ENCODE data around the gene COL18A1.
"Not testable (repeated sequence)": the region's sequence is repeated elsewhere in the genome, so short reads cannot be mapped to it uniquely, and the experiment has no call there.

The COL18A1 gene

DNA sequence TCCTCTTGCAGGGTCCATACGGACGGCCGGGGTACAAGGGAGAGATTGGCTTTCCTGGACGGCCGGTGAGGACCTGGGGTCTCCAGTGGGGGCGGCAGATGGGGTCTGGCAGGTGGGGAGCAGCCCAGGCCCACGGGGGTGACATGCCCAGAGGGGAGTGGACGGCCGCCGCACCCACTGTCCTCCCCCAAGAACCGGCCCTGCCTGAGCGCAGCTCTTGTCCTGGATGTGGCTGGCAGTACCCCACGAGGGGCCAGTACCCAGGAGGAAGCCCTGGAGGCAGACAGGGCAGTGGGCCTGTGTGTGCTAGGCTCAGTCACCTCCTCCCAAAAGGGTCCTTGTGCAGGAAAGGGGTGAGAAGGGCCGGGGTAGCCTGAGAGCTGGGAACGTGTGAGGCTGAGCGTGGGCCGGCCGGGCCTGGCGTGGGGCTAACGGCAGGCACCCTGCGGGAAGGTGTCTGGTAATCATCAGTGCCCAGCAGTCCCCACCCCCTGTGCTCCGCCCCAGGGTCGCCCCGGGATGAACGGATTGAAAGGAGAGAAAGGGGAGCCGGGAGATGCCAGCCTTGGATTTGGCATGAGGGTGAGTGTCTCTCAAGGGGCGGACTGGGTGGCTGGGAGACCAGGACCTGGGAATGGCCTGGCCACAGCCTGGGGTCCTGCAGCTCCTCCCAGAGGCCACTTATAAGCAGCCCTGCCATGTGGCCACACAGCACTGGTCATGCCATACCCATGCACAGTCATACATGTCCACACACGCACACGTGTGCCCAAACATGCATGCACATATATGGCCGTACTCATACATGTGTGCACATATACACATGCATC, 90.1 kb downstream of the COL18A1 start:
- DNase-seq (ENCODE audit: low read depth in 2 of 2) = no peak

GRCh38 chr21:45496151-45496967, 91.4 kb downstream of the COL18A1 start:
- DNase-seq (ENCODE audit: low read depth in 2 of 2) = no peak

- no peak for DNase-seq (ENCODE audit: low read depth in 2 of 2)
Measured at GRCh38 chr21:45496968-45497845, 92.2 kb downstream of the COL18A1 start.

GRCh38 chr21:45497846-45498645, 93.1 kb downstream of the COL18A1 start:
- no peak for DNase-seq (ENCODE audit: low read depth in 2 of 2)

DNA sequence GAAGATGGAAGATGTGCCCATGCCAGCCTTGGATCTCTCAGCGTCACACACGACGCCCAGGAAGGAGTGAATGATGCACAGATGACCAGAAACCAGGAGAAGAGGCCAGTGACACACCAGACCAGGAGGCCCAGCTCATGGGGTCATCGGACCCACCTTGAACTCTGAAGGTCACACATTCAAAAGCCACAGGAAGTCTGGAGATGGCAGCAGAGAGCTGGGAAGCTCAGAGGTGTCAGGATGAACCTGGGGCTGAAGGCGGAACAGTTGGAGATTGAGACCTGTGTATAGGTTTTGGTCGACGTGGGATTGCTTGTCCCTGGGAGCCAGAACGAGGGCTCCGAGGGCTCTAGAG, 93.7 kb downstream of the COL18A1 start:
- no peak for DNase-seq (ENCODE audit: low read depth in 2 of 2)

DNA sequence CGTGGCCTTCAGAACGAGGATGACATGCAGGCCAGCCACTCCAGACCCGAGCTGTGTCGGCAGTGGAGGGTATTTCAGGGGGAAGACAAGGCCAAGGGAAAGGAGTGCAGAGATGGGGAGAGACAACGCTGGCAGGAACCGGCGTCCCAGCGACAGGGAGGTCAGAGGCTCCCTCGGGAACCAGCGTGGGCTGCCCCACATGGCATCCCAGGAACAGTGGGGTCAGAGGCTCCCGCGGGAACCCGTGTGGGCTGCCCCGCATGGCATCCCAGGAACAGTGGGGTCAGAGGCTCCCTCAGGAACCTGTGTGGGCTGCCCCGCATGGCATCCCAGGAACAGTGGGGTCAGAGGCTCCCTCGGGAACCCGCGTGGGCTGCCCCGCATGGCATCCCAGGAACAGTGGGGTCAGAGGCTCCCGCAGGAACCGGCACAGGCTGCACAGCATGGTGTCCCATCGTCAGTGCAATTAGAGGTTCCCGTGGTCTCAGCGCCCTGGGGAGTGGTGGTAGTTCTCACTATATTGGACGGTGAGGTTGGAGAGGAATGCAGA, 94.3 kb downstream of the COL18A1 start:
- DNase-seq (ENCODE audit: low read depth in 2 of 2) = no peak

GRCh38 chr21:45499970-45500577, 95.1 kb downstream of the COL18A1 start:
- no peak for DNase-seq (ENCODE audit: low read depth in 2 of 2)

DNA sequence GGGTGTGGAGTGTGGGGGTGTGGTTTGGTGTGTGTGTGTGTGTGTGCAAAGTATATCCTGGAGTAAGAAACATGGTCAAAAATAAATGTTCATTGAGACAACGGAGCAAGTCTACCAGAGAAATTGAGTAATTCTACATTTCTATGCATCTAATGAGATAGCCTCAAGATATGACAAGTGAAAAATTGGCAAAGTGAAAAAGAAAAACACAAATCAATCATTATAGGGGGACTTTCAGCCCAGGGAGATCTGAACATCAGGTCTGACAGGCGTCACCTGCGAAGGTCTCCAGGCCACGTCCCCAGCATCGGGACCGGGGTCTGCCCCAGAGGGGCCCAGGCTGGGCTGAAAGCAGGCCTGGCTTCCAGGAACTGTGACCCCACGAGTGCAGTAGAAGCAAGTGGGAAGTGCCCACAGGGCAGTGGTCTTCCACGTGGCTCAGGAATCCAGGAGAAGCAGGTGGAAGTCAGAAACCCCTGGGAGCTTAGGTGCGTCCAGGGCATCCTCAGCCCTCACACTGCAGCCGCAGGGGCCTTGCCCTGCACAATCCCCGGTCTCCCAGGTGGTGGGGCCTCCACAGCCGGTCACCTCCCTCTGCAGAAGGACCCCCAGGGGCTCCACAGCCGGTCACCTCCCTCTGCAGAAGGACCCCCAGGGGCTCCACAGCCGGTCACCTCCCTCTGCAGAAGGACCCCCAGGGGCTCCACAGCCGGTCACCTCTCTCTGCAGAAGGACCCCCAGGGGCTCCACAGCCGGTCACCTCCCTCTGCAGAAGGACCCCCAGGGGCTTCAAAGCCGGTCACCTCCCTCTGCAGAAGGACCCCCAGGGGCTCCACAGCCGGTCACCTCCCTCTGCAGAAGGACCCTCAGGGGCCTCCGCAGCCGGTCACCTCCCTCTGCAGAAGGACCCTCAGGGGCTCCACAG, 96.4 kb downstream of the COL18A1 start:
- not testable (repeated sequence) for DNase-seq (ENCODE audit: low read depth in 2 of 2)

DNA sequence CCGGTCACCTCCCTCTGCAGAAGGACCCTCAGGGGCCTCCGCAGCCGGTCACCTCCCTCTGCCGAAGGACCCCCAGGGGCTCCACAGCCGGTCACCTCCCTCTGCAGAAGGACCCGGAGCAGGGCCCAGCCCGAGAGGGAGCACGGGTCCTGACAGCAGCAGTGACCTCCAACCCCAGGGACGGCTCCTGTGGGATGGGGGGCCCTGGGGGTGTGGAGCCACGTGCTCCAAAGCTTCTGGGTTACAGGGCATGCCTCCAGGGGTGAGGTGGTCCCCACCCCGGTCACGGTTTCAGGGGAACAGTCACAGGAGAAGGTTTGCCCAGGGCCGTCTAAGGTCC, 97.0 kb downstream of the COL18A1 start:
- no peak for DNase-seq (ENCODE audit: low read depth in 2 of 2)

DNA sequence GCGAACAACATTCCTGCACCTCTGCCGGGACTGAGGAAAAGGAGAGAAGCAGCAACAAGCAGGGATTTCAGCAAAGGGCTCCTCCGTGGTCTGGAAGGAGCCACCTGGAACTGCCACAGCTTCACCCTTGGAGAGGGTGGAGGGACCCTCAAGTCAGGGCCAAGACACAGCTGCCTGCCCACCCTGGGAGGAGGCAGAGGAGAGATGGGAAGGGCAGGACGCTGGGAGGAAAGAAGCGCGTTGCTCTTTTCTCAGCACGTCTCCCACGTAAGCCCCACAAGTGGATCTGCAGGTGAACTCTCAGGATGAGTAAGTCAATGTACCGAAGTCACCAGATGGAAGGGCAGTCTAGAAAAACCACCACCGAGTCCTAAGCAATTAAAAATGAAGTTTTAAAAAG, 97.6 kb downstream of the COL18A1 start:
- DNase-seq (ENCODE audit: low read depth in 2 of 2) = no peak

GRCh38 chr21:45503226-45503625, 98.3 kb downstream of the COL18A1 start:
- not testable (repeated sequence) for DNase-seq (ENCODE audit: low read depth in 2 of 2)

DNA sequence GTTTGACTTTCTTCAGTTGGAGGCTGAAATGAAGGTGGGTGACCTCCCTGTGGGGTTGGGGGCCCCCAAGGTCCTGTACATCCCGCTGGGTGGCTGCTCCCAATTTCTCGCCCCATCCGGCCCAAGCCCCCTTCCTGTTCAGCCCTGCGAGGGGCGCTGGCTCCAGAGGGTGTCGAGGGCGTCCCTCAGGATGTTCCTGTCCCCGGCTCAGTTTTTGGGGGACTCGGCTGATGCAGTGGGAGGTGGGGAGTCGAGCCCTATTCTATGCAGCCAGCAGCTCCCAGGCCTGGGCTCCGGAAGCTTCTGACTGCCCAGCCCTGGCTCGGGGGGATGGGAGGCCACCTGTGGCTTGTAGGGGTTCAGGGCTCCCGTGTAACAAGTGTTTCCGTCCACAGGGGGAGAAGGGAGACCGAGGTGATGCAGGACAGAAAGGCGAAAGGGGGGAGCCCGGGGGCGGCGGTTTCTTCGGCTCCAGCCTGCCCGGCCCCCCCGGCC, 99.1 kb downstream of the COL18A1 start:
- DNase-seq (ENCODE audit: low read depth in 2 of 2) = no peak

DNA sequence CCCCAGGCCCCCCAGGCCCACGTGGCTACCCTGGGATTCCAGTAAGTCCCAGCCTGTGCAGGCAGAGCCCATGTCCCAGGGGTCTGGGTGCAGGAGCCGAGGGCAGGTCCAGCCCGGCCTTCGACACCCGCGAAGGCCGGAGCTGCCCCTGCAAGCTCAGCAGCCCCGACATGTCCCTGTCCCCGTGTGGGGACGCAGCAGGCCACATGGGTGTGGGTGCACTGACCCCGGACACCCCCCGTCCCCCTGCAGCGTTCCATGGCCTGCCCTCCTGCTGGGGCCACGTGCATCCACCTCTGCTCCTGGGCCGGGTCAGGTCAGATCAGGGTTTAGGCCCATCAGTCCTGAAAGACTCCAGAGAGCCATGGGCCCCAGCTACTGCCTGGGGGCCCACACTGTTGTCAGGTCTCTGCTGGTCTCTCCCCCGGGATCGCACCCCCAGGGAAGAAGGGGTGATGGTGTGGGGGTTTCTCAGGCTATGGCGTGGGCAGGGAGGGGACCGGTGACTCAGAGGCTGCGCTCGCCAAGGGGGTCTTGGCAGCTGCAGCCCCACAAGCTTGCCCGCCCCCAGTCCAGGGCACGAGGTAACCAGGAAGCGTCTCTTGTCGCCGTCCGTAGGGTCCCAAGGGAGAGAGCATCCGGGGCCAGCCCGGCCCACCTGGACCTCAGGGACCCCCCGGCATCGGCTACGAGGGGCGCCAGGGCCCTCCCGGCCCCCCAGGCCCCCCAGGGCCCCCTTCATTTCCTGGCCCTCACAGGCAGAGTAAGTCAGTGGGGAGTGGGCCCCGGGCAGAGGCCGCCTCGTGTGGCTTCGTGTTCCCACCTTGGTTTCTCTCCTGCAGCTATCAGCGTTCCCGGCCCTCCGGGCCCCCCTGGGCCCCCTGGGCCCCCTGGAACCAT, 99.8 kb downstream of the COL18A1 start:
- DNase-seq (ENCODE audit: low read depth in 2 of 2) = no peak

DNA sequence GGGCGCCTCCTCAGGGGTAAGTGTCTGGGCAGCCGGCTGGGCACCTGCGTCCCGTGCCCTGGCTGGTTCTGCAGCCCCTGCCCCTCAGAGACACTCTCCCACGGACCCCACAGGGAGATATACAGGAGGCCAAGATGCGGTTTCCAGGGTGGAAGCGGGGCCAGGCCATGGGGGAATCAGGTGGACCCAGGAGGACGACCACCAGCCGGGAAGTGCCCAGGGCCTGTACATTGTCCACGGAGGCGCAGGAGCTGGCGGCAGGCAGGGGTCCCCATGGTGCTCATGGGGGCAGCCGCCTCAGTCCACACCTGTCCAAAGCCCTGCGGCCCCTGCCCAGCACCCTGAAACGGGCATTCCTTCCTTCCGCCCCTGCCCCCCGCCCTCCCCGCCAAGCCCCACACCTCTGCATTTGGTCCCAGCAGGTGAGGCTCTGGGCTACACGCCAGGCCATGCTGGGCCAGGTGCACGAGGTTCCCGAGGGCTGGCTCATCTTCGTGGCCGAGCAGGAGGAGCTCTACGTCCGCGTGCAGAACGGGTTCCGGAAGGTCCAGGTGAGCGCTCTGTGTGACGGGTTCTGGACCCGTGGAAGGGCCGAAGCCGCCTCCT, 100.6 kb downstream of the COL18A1 start:
- no peak for DNase-seq (ENCODE audit: low read depth in 2 of 2)

DNA sequence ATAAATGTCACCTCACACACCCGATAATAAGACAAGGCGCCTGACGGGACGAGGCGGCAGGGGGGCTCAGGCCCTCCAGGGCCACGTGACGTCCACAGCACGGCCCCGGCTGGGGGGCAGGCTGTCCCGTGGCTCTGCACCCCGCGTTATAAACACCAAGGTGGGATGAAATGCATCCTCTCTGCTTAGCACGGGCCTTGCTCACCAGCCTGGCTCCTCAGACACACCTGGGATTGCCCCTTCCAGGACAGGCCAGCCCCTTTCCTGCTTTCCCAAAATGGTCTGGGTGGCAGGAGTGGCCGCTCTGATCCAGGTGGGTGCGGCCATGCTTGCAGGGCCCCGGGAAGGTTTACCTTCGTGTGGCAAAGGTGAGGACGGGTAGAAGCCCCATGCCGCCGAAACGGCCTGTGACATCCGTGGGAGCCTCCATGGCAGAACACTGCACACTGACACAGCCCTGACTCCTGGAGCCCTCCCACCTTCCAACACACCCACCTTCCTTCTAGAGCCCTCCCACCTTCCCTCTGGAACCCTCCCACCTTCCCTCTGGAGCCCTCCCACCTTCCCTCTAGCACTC, 101.4 kb downstream of the COL18A1 start:
- no peak for DNase-seq (ENCODE audit: low read depth in 2 of 2)

- DNase-seq (ENCODE audit: low read depth in 2 of 2) = no peak
Measured at GRCh38 chr21:45506836-45507522, 102.0 kb downstream of the COL18A1 start.

DNA sequence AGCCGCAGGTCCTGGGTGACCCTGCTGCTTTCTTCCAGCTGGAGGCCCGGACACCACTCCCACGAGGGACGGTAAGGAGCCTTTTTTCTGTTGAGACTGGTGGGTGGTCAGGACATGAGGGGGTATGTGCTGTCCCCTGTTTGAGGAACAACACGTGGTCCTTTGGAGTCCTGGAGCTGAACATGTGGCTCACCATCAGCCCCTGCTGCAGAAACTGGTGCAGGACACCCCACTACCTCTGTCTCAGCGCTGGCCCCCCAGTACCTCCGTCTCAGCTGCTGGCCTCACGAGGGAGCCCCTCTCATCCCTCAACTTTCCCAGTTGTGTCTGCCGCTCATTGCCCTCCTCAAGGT, 102.5 kb downstream of the COL18A1 start:
- no peak for DNase-seq (ENCODE audit: low read depth in 2 of 2)
